Keratinocyte (primary cell): ENCODE results near the gene SLC25A42.

ENCODE experiments used
- CTCF ChIP-seq, 3 experiments: IDR thresholded peaks in 1 of 3; conservative IDR thresholded peaks in 1 of 3; optimal IDR thresholded peaks in 1 of 3; 2 replicates in 2 of 3; 3 replicates in 1 of 3; pipeline versions ENCODE3 to v1.5.1; 2011; ENCODE audit warnings: low read length in 3 of 3, mild to moderate bottlenecking in 3 of 3, moderate library complexity in 2 of 3, control low read depth in 1 of 3, inconsistent platforms in 1 of 3; ENCODE audit not compliant: insufficient read depth in 2 of 3; ENCODE audit errors: extremely low read depth in 1 of 3
- EZH2 ChIP-seq: IDR thresholded peaks from one replicate; pipeline ENCODE4 v1.6.1; 2012; ENCODE audit warnings: inconsistent platforms, mild to moderate bottlenecking, low read length, moderate library complexity

- TF ChIP-seq CTCF (optimal IDR thresholded peaks at IDR 0.05 in 1 of 3, IDR thresholded peaks at IDR 0.05 in 1 of 3, conservative IDR thresholded peaks at IDR 0.05 in 1 of 3; ENCODE audit: extremely low read depth in 1 of 3, insufficient read depth in 2 of 3, low read length in 3 of 3) (no peak), EZH2 (no peak)
These were observed 19.8 kb downstream of the SLC25A42 start for GRCh38 chr19:19083413-19084178.
